Tibial nerve (tissue), 4 donors: ENCODE results near the gene CDKN2B-AS1.

ENCODE experiments used
- CTCF ChIP-seq, 5 experiments: fragments of 200-600 bp in 3 of 5; fragments of 450-650 bp in 2 of 5; sonication (generic) in 3 of 5; IDR thresholded peaks; one replicate each; pipeline ENCODE4 v1.5.1; 2016 to 2019; ENCODE audit warnings: antibody characterized with exemption in 5 of 5, mild to moderate bottlenecking in 3 of 5, moderate library complexity in 2 of 5
- EP300 ChIP-seq, 2 donors: sonication (generic); formaldehyde crosslinking; IDR thresholded peaks; one replicate each; pipeline ENCODE4 v1.6.1; 2017; ENCODE audit warnings: antibody characterized with exemption in 2 of 2, mild to moderate bottlenecking in 1 of 2
- POLR2A ChIP-seq, 2 donors: fragments of 450-650 bp; IDR thresholded peaks; one replicate each; pipeline ENCODE4 v1.6.1; 2017; ENCODE audit warnings: antibody characterized with exemption in 2 of 2, mild to moderate bottlenecking in 2 of 2, moderate library complexity in 2 of 2

GRCh38 chr9:21997480-21997879, 2.9 kb downstream of the CDKN2B-AS1 start:
- TF ChIP-seq CTCF (IDR thresholded peaks at IDR 0.05) (no peak), POLR2A (IDR thresholded peaks at IDR 0.05) (no peak), EP300 (IDR thresholded peaks at IDR 0.05) (no peak)
